NT2/D1 (cell line): Measurements from ENCODE around the gene SRPK2.
"Not testable (repeated sequence)": the region's sequence is repeated elsewhere in the genome, so short reads cannot be mapped to it uniquely, and the experiment has no call there.

Source experiments
- DNase-seq: peaks from one replicate; pipeline ENCODE4 v3.0.0-alpha.2; 2011; ENCODE audit warnings: low read depth, low spot score
- H3K27me3 ChIP-seq: 2 replicates; pipeline ENCODE4 v1.6.0; 2011; ENCODE audit warnings: mild to moderate bottlenecking; ENCODE audit not compliant: insufficient read length, insufficient read depth
- H3K36me3 ChIP-seq: 2 replicates; pipeline ENCODE4 v1.6.1; 2011; ENCODE audit warnings: mild to moderate bottlenecking, low read length, mixed read lengths; ENCODE audit not compliant: insufficient read depth, insufficient read length
- H3K4me1 ChIP-seq: 2 replicates; pipeline ENCODE4 v1.5.1; 2011; ENCODE audit not compliant: insufficient read depth, insufficient read length
- H3K4me3 ChIP-seq: 2 replicates; pipeline ENCODE4 v1.5.1; 2011; ENCODE audit warnings: low read depth; ENCODE audit not compliant: insufficient read length
- H3K9ac ChIP-seq: 2 replicates; pipeline ENCODE4 v1.6.0; 2011; ENCODE audit warnings: low read depth; ENCODE audit not compliant: insufficient read length
- H3K9me3 ChIP-seq: 2 replicates; pipeline ENCODE4 v1.5.1; 2011; ENCODE audit warnings: mild to moderate bottlenecking, low read length; ENCODE audit not compliant: insufficient read depth
- SUZ12 ChIP-seq: IDR thresholded peaks from 2 replicates; pipeline ENCODE4 v1.6.1; 2011; ENCODE audit not compliant: insufficient read length, insufficient read depth; ENCODE audit errors: extremely low read depth
- YY1 ChIP-seq: IDR thresholded peaks from 2 replicates; pipeline ENCODE4 v1.6.1; 2011; ENCODE audit not compliant: insufficient read length, insufficient read depth
- ZNF274 ChIP-seq: IDR thresholded peaks from 2 replicates; pipeline ENCODE4 v1.6.1; 2011; ENCODE audit warnings: mild to moderate bottlenecking, low read depth, low read length

Gene SRPK2

GRCh38 chr7:105388356-105389087 is at the start of gene SRPK2:
Gene SRPK2 (minus strand): TSS chr7:105388921.
- H3K4me3 ChIP-seq, result peak within 1 kb of the TSS; percentile 75
- no peaks in the 10 kb centered on the region for H3K9me3 ChIP-seq
- DNase-seq, result no peak
- peaks cover 6% of the 10 kb centered on the region for H3K27me3 ChIP-seq
- no peak for TF ChIP-seq ZNF274
- no peak for TF ChIP-seq YY1
- no peak for TF ChIP-seq SUZ12
- H3K4me1 ChIP-seq, result no peaks in the 10 kb centered on the region
- peak within 1 kb of the TSS; percentile 82 for H3K9ac ChIP-seq
- peaks cover 6% of the 10 kb centered on the region for H3K36me3 ChIP-seq

- DNase-seq, result no peak
- H3K36me3 ChIP-seq, result no peaks in the 10 kb centered on the region
- no peak for TF ChIP-seq ZNF274
- TF ChIP-seq SUZ12, result no peak
- no peak for TF ChIP-seq YY1
Measured at GRCh38 chr7:105438254-105438653, 49.5 kb upstream of the SRPK2 start.

GRCh38 chr7:105437356-105437755 is 48.6 kb upstream of the SRPK2 start:
- not testable (repeated sequence) for H3K9me3 ChIP-seq, H3K4me1 ChIP-seq, H3K27me3 ChIP-seq, H3K9ac ChIP-seq, H3K4me3 ChIP-seq, DNase-seq, H3K36me3 ChIP-seq

More at GRCh38 chr7:105438254-105438653, 49.5 kb upstream of the SRPK2 start:
- Histone ChIP-seq H3K27me3 (no peaks in the 10 kb centered on the region), H3K9me3 (no peaks in the 10 kb centered on the region), H3K4me1 (peaks cover 3% of the 10 kb centered on the region), H3K4me3 (no peak overlapping the region), H3K9ac (no peak overlapping the region)

DNA sequence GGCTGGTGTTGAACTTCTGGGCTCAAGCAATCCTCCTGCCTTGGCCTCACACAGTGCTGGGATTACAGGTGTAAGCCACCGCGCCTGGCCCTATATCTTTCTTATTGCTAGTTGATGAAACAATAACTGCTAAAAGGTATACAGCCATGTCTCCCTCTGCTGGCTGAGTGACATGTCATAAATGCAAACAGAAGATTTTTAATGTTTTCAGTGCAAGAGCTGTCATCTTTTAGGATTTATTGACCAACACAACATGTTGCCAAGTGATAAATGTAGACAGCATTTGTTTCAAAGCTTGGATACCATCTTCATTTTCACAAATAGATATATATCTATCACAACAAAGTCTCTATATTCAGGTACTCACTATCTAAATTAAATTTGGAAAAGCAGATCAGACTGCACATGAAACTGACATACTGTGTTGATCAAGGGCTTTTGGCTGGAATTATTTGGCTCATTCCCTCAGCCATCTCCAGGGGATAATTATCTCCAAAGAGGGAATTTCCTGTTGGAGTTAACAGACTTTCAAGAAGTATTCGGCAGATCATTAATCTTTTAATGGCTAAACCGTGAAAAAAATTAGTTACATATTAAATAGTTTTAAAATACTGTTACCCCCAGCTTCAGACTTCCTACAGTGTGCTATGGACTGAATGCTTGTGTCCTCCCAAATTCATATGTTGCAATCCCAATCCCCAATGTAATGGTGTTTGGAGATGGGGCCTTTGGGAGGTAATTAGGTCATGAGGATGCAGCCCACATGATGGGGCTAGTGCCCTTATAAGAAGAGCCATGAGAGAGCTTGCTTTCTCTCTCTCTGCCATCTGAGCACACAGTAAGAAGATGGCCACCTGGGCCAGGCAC is 41.3 kb upstream of the SRPK2 start:
- no peaks in the 10 kb centered on the region for H3K9me3 ChIP-seq
- no peak overlapping the region for H3K9ac ChIP-seq
- H3K4me3 ChIP-seq, result no peak overlapping the region
- H3K36me3 ChIP-seq, result no peaks in the 10 kb centered on the region
- no peaks in the 10 kb centered on the region for H3K27me3 ChIP-seq
- no peak for DNase-seq
- TF ChIP-seq YY1 (no peak), SUZ12 (no peak), ZNF274 (no peak)
- no peaks in the 10 kb centered on the region for H3K4me1 ChIP-seq

GRCh38 chr7:105426606-105427146 is 38.0 kb upstream of the SRPK2 start:
- H3K27me3 ChIP-seq, result no peaks in the 10 kb centered on the region
- H3K9ac ChIP-seq, result no peak overlapping the region
- TF ChIP-seq ZNF274 (no peak), YY1 (no peak), SUZ12 (no peak)
- H3K4me1 ChIP-seq, result no peaks in the 10 kb centered on the region
- H3K4me3 ChIP-seq, result no peak overlapping the region
- no peaks in the 10 kb centered on the region for H3K36me3 ChIP-seq
- DNase-seq, result no peak
- H3K9me3 ChIP-seq, result no peaks in the 10 kb centered on the region

GRCh38 chr7:105423987-105424386 is 35.3 kb upstream of the SRPK2 start:
- H3K4me3 ChIP-seq, result no peak overlapping the region
- no peaks in the 10 kb centered on the region for H3K36me3 ChIP-seq
- no peaks in the 10 kb centered on the region for H3K9me3 ChIP-seq
- no peak for TF ChIP-seq YY1
- no peak for TF ChIP-seq ZNF274
- no peak for TF ChIP-seq SUZ12
- no peak for DNase-seq
- no peak overlapping the region for H3K9ac ChIP-seq
- no peaks in the 10 kb centered on the region for H3K4me1 ChIP-seq
- H3K27me3 ChIP-seq, result no peaks in the 10 kb centered on the region

DNA sequence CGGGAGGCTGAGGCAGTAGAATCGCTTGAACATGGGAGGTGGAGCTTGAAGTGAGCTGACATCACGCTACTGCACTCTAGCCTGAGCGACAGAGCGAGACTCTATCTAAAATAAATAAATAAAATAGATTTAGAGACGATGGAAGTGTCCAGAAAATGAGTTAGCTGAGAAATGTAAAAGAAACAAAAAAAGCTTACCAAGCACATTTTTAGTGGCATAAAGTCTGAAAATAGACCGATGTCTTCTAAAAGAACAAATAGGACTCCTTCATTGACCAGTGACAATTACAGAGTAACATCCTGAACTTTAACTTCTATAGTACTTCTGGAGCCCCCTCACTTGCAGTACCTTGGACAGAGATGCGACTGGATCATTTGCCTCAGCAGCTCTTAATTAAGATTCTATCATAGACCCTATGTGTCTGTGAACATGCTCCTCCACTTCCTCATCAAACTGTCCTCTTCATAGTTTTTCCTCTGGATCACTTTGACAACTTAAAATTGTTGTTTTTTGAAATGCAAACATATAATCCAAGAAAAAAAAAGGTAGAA is 25.2 kb upstream of the SRPK2 start:
- H3K36me3 ChIP-seq, result no peaks in the 10 kb centered on the region
- DNase-seq, result no peak
- TF ChIP-seq SUZ12 (no peak), YY1 (no peak), ZNF274 (no peak)
- no peaks in the 10 kb centered on the region for H3K4me1 ChIP-seq
- no peak overlapping the region for H3K9ac ChIP-seq
- no peak overlapping the region for H3K4me3 ChIP-seq
- no peaks in the 10 kb centered on the region; the same call in 1 of the 2 replicates for H3K9me3 ChIP-seq
- H3K27me3 ChIP-seq, result no peaks in the 10 kb centered on the region

DNA sequence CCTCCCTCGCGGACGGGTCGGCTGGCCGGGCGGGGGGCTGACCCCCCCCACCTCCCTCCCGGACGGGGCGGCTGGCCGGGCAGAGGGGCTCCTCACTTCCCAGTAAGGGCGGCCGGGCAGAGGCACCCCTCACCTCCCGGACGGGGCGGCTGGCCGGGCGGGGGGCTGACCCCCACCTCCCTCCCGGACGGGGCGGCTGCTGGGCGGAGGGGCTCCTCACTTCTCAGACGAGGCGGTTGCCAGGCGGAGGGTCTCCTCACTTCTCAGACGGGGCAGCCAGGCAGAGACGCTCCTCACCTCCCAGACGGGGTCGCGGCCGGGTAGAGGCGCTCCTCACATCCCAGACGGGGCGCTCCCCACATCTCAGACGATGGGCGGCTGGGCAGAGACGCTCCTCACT is 22.1 kb upstream of the SRPK2 start:
- H3K27me3 ChIP-seq, H3K9ac ChIP-seq, H3K9me3 ChIP-seq, H3K4me3 ChIP-seq, H3K36me3 ChIP-seq, H3K4me1 ChIP-seq, DNase-seq: not testable (repeated sequence)

DNA sequence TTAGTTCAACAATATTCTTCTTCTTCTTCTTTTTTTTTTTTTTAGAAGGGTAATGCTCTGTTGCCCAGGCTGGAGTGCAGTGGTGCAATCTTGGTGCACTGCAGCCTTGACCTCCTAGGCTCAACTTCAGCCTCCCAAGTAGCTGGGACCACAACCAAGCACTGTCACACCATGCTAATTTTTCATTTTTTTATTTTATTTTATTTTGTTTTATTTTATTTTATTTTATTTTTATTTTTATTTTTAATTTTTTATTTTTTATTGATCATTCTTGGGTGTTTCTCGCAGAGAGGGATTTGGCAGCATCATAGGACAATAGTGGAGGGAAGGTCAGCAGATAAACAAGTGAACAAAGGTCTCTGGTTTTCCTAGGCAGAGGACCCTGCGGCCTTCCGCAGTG is 21.1 kb upstream of the SRPK2 start:
- not testable (repeated sequence) for H3K36me3 ChIP-seq, H3K4me1 ChIP-seq, DNase-seq, H3K4me3 ChIP-seq, H3K27me3 ChIP-seq, H3K9ac ChIP-seq, H3K9me3 ChIP-seq
